Suprapubic skin (tissue), 4 donors: ENCODE results near the gene HMOX2.

ENCODE experiments used
- CTCF ChIP-seq, 2 donors: fragments of 200-600 bp in 1 of 2; fragments of 450-650 bp in 1 of 2; sonication (generic) in 1 of 2; IDR thresholded peaks; one replicate each; pipeline ENCODE4 v1.5.1; 2016 to 2019; ENCODE audit warnings: antibody characterized with exemption in 2 of 2, mild to moderate bottlenecking in 1 of 2, moderate library complexity in 1 of 2
- POLR2A ChIP-seq, 2 donors: fragments of 450-650 bp; IDR thresholded peaks; one replicate each; pipeline ENCODE4 v1.6.1; 2017; ENCODE audit warnings: antibody characterized with exemption in 2 of 2, mild to moderate bottlenecking in 2 of 2, moderate library complexity in 2 of 2
- POLR2AphosphoS5 ChIP-seq, 3 donors: sonication (generic); formaldehyde crosslinking; IDR thresholded peaks; one replicate each; pipeline ENCODE4 v1.6.1; 2017; ENCODE audit warnings: antibody characterized with exemption in 3 of 3

- TF ChIP-seq CTCF (IDR thresholded peaks at IDR 0.05) (no peak), POLR2A (IDR thresholded peaks at IDR 0.05) (no peak), POLR2AphosphoS5 (IDR thresholded peaks at IDR 0.05) (no peak)
Measured at GRCh38 chr16:4535627-4536108, 59.5 kb downstream of the HMOX2 start.
